Inflammatory macrophage treated with lipopolysaccharide for 1 hour (primary cell): ENCODE results near the gene PHF12.
"Not testable (repeated sequence)": the region's sequence is repeated elsewhere in the genome, so short reads cannot be mapped to it uniquely, and the experiment has no call there.

ENCODE experiments used
- DNase-seq, 2 donors: peaks; one replicate each; pipeline ENCODE4 v3.0.0-alpha.2; 2020 to 2022

Gene PHF12

DNA sequence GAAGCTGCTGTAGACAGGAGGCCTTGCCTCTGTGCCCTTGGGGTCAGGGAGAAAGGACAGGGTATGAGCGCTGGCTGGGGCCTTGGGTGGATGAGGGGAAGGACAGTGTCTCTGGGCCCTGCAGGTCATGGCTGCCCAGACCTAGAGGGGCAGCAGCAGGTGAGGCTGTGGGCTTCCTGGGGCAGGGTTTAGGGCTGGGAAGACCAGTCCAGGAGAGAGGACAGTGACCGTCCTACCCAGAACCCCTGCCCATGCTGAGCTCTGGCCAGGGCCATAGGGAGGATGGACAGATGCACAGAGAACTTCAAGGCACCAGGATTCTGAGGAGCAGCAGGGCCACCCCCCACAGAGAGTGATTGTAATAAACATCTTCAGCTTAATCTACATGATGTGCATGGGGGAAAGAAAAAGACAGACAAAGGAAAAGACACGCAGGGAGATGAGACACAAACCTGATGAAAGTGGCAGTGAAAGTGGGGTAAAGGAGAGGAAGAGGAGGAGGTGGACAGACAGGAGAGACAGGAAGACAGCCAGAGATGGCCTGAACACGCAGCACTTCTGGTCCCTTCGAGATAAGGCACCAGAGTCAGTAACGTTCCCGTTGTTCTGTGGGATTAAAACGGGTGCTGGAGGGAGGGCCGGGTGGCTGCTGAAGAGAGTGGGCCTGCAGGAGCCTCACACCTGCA, 71.3 kb downstream of the PHF12 start:
- DNase-seq = no peak

DNA sequence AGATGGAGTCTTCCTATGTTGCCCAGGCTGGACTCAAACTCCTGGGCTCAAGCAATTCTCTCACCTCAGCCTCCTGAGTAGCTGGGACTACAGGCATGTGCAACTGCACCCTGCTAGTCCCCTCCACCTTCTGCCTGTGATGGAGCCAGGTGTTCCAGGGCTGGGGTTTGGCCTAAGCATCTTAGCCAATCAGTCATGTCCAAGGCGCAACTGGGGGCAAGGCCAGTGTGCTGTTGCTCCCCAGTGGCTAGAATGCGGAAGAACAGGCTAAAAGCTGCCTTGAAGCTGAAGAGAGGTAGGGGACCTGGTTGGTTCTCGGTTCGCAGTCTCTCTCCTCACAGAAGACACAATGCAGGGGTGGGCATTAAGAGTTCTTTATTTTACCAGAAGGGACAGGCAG, 72.3 kb downstream of the PHF12 start:
- DNase-seq = no peak

DNA sequence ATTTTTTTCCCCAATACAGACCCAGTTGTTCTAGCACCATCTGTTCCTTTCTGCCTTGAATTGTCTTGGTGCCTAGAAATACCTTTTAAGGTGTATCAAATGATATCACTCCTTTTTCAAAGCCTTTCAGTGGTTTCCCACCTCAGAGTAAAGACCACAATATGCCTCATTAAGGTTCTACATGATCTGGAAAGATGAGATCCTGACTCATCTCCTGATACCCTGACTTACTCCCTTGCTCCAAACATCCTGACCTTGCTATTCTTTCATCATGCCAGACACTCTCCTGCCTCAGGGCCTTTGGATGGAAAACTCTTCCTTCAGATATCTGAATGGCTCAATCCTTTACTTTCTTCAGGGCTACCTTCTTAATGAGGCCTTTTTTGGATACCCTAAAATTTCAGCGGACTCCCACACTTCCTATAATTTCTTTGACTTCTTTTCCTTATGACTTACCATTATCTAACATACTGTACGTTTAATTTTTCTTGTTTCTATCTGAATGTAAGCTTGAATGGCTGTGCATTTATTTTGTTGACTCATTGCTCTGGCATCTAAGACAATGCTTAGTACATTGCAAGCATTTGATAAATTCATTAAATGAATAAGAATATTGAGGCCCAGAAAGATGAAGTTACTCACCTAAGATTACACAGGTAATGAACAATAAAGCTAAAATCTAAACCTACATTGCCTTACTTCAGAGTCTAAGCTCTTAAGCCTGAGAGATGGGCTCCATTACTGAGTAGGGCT, 73.0 kb downstream of the PHF12 start:
- no peak for DNase-seq

DNA sequence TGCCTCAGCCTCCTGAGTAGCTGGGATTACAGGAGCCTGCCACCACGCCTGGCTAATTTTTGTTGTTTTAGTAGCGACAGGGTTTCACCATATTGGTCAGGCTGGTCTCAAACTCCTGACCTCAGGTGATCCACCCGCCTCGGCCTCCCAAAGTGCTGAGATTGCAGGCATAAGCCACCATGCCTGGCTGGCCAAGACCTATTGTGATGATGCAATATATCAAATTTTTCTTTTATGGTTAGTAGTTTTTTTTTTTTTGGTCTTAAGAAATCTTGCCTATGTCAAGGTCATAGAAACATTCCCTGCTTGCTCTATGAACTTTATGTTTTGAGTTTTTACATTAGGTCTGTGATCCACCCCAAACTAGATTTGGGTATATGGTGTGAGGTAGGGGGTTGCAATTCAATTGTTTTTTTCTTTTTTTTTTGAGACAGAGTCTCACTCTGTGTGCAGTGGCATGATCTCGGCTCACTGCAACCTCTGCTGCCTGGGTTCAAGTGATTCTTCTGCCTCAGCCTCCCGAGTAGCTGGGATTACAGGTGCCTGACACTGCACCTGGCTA, 74.1 kb downstream of the PHF12 start:
- DNase-seq = not testable (repeated sequence)

DNA sequence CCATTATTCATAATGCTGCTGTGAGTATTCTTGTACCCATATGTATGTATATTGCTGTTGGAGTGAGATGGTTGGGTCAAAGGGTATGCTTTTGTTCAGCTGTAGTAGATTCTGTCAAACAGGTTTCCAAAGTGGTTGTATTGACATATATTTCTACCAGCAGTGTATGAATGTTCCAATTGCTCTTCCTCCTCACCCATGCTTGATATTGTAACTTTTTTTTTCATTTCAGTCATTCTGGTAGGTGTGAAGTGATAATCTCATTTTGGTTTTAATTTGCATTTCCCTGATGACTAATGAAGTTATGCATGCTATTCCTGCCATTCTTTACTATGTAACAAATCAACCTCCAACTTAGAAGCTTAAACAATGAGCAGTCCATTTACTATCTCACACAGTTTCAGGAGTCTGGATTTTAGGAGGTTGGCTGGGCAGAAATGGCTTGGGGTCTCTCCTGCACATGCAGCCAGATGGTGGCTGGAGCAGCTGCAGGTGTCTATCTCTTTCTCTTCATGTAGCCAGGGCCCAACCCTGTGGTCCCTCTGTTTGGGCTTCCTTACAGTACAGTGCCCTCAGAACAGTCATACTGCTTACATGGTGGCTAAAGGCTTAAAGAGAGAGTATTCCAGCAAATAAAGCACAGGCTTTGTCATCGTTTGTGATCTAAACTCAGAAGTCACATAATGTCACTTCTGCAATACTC, 75.3 kb downstream of the PHF12 start:
- DNase-seq = no peak

DNA sequence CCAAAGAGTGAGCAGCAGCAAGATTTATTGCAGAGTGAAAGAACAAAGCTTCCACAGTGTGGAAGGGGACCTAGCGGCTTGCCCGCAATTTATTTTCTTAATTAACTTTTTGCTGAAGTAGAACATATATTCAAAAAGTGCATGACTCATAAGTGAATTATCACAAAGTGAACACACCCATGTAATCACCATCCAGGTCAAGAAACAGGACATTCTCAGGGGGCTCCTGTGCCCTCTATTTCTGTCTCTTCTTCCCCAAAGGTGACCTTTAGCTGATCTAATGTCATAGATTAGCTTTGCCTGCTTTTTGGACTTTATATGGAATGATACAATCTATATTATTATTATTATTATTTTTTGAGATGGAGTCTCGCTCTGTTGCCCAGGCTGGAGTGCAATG, 76.6 kb downstream of the PHF12 start:
- no peak for DNase-seq

DNA sequence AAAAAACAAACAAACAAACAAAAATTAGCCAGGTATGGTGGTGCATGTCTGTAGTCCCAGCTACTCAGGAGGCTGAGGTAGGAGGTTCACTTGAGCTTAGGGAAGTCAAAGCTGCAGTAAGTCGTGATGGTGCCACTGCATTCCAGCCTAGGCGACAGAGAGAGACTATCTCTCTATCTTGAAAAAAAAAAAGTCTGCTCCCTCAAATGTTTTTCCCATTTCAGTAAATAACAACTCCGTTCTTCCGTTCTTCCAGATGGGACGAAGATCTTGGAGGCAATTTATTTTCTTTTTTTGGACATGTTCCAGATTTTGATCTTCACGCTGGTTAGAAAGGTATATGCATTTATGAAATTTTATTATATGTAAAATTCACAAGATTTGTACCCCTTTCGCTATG, 77.5 kb downstream of the PHF12 start:
- DNase-seq = no peak

DNA sequence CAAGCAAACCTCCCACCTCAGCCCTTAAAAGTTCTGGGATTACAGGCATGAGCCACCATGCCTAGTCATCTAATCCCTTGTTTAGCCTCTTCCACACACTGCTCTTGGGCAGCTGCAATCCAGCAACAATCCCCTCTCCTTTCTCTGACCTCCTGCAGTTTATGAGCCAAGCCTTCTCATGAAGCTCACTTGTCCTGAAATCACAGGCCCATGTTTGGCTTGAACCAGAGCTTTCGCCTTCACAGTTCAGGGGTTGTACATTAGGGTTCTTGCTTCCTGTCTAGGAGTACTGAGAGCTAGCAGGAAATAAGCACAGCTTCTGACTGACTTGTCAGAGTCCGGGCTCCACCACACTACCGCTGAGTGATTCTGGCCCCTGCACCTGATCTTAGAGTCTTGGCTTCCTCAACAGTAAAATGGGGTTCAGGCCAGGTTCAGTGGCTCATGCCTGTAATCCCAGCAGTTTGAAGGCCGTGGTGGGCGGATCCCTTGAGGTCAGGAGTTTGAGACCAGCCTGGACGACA, 80.2 kb downstream of the PHF12 start:
- no peak for DNase-seq

DNA sequence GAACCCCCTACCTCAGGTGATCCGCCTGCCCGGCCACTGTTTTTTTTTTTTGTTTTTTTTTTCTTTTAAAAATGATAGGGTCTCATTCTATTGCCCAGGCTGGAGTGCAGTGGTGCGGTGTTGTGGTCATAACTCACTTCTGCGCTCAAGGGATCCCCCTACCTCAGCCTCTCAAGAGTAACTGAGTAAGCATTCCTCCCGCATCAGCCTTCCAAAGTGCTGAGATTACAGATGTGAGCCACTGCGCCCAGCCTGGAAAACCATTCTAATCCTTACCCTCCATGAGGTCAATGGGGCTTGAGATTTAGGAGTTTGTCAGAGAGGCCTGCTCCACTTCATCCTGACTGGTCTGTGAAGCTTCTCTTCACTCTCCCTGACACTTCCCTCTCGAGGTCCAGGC, 84.0 kb downstream of the PHF12 start:
- no peak for DNase-seq

DNA sequence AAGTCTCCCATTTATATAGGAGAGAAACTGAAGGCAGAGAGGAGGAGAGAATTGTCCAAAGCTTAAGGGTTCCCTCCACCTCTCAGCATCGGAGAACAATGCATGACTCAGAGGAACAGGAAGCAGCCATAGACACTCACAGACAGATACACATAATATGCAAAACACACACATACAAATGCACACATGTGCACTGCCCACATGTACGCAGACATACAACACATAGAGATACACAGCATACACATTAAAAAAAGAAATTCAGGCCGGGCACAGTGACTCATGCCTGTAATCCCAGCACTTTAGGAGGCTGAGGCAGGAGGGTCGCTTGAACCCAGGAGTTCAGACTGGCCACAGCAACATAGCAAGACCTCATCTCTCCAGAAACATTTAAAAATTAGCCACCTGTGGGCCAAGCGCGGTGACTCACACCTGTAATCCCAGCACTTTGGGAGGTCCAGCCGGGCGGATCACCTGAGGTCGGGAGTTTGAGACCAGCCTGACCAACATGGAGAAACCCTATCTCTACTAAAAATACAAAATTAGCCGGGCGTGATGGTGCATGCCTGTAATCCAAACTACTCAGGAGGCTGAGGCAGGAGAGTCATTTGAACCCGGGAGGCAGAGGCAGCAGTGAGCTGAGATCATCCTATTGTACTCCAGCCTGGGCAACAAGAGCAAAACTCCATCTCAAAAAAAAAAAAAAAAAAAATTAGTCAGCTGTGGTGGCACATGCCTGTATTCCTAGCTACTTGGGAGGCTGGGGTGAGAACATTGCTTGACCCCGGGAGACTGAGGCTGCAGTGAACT, 85.2 kb downstream of the PHF12 start:
- peak; percentile 18 to 38 for DNase-seq

DNA sequence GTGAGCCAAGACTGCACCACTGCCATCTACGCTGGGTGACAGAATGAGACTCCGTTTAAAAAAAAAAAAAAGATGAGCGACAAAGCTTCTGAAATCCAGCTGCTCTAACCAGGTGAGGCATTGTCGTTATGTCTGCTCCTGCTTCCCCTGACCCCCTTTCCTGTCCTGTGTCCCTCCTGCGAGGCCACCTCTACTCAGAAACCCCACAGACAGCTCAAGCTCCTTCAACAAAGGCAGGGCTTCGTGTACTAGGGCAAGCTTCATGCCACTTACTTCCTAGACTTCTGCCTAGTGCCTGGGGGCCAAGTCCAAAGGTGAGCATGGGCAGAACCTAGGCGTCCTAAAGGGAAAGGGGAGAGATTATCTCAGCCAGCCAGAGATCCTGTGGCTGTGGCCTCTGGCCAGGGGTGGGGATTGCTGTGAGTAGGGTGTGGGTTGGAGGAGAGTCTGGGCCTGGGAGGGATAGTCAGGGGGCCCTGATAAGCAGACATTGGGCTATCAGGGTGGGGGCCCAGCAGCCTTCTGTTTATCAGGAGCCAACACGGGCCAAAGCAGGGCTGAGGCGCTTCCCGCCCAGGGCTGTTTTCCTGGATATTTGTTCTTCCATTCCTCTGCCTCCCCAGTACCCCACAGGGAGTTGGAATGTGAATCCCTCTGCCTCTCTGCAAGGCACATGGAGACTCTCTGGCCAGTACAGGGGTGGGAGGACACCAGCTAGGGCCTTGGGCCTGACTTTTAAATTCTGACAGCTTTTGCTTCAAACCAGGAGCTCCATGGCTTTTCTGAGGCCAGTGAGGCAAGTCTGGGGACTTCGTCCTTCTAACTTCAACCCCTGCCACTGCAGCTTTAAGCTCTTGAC, 86.1 kb downstream of the PHF12 start:
- no peak for DNase-seq

DNA sequence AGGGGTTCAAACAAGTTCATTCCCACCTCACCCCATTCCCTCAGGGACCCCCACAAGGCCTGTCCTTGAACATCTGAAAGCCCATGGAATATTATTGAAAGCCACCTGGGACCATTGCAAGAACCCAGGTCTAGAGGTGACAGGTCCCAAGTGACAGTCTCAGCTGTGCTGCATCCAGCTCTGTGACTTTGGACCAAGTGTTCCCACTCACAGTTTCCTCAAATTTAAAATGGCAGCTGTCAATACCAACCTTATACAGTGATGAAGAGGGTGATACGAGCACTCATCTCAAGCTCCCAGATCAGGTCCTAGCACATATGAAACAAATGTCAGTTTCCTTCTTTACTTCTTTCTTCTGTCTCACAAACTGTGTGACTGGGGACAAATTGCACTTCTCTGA, 87.4 kb downstream of the PHF12 start:
- no peak for DNase-seq

DNA sequence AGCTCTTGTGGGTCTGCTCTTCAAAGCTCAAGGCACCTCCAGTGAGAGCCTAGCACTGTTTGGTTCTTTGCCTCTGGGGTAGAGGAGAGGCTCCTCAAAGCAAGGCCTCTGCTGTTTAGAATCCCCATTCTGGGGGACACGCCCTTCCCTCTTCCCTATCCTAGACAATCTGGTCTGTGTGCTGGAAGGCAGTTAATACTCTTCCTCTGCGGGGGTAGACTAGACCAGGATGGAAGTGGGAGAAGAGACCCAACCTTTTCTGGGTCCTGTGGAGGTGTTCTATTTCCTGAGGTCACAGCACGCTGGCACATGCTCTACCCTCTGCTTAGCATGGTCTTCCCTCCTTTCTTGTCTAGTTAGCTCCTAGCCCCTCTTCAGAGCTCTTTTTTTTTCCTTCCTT, 88.8 kb downstream of the PHF12 start:
- DNase-seq = no peak

DNA sequence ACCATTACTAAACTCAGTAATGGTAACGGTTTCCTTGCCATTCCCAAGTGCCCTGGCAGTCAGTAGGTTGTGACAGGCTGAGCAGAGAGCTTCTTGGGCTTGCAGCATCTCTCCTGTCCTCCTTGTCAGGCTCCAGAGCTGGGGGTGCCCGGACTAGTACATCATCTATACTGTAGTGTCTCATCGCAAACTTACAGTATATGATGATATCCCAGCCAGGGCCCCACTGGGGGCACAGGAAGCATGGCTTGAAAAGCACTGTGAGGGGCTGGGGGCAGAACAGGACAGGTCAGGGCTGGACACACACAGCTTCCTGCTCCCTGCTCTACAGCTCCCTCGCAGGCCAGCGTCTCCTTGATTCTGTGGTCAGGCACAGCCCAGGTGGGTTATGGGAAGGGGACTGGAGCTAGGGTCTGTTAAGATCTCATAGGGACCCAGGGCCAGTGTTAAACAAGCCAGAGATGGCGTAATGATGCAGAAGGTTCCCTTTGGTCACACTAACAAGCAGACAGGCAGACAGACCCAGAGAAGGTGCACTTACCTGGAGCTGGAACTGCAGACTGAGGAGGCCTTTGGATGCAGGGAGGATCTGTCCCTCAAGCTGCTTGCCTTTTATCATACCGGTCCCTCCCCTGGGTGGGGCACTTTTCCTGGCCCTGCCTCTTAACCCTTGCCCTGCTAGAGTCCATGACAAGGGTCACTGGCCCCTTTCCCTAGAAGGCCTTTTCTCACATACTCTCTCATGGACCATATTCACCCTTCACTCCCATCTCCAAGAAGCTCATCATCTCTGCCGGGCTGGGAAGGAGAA, 89.7 kb downstream of the PHF12 start:
- DNase-seq = no peak

DNA sequence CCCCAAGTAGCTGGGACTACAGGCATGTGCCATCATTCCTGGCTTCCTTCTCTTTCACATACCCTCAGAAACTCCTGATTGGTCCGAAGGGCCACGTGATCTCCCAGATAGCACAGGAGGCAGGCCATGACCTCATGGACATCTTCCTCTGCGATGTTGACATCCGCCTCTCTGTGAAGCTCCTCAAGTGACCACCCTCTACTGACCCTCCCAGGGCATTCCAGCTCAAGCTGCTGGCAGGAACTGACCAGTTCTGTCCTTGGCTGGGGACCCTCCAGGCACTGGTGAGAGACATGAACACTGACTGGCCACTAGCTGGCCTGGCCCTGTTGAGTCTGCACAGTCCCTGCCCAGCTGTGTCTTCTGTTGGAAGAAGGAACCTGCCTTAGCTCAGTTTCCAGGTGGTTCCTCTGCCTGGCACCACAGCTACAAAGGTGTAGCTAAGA, 90.9 kb downstream of the PHF12 start:
- no peak for DNase-seq

DNA sequence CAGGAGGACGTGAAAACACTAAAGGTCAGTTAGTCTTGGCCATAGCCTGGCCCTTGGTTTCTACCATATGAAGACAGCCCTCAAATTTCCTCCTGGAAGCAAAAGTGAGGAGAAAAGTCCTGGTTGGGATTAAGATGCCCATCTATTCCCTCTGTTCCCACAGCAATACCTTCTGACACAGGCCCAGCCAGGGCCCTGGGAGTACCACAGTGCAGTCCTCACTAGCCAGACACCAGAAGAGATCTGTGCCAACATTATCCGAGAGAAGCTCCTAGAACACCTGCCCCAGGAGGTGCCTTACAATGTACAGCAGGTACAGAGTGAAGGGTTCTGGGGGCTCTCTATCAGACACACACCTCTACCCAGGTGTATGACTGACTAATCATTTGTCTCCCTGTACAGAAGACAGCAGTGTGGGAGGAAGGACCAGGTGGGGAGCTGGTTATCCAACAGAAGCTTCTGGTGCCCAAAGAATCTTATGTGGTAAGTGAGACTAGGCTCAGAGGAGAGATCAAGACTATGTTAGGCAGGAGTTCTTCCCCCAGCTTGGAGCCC, 92.4 kb downstream of the PHF12 start:
- DNase-seq = no peak

DNA sequence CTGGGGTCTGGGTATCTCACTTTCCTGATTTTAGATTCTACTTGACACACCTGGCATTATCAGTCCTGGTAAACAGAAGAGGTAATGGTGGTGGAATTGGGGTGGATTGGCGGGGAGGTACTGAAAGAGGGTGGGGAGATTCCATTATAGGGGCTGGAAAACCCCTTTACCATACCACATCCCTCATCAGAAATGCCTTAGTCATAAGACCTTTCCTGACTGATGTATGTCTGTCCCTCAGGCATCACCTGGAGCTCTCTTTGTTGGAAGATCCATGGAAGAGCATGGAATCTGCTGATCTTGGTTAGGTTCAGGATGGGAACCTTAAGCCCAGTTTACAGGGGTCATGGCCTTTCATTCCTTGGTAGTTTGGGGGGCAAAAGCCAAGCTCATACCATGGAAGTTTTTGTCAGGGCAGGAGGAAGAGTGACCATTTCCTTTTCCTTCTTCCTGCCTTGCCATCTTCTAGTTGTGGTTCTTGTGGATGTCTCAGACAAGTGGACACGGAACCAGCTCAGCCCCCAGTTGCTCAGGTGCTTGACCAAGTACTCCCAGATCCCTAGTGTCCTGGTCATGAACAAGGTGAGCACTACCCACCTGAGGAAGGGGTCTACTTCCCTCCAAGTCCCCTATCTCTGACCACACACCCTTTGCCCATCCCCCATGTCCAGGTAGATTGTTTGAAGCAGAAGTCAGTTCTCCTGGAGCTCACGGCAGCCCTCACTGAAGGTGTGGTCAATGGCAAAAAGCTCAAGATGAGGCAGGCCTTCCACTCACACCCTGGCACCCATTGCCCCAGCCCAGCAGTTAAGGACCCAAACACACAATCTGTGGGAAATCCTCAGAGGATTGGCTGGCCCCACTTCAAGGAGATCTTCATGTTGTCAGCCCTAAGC, 93.2 kb downstream of the PHF12 start:
- no peak for DNase-seq

DNA sequence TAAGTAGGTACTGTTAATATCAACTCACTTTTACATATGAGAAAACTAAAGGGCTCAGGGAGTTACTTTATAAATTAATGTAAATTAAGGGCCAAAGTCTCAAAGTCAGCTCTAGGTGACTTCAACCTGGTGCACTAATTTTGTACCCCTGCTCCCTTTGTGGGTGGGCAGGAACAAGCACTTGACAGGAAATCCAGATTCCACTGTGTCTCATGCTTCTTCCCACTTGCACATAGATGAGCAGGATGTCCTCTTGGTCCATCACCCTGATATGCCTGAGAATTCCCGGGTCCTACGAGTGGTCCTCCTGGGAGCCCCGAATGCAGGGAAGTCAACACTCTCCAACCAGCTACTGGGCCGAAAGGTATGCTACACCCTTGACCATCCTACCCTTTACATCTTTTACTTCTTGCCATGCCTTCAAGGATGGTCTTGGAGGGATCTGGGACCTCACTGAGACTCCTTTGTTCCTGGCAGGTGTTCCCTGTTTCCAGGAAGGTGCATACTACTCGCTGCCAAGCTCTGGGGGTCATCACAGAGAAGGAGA, 95.2 kb downstream of the PHF12 start:
- no peak for DNase-seq

DNA sequence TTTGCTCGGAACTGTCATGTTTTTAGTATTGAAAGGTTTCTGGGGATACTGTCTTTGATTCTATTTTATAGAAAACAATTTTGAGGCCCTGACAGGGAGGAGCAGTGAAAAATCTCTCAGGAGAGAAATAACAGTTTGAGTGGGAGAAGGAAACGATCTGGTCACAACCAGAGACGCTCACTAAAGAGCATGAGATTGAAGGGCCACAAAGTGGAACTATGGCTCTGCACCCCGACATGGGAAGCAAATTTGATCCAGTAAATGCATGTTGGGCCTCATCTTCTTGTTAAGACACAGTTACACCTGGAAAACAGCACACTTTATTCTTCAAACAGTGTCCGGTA, 96.0 kb downstream of the PHF12 start:
- DNase-seq = no peak
